LoVo (cell line): ENCODE measurements around the gene CBX5.

ENCODE experiments used
- DNase-seq: peaks from one replicate; pipeline ENCODE4 v3.0.0-alpha.2; 2016; ENCODE audit warnings: low spot score

Gene CBX5

GRCh38 chr12:54225666-54226065 is 54.3 kb downstream of the CBX5 start:
- no peak for DNase-seq

DNA sequence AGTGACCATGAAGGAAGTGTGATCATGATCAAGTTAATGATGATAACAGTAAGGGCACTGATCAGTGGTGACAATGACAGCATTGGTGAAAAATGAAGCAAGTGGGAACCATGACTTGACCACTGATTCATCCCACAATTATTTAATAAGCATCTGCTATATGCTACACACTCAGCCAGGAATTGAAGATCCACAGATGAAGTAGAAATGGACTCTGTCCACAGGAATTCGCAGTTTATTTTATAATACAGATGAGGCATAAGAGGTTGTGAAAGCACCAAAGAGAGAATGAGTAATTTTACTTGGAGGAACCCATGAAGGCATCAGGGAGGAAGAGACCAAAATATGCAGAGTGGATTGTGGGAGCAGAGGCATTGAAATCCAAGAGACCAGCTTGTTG is 57.3 kb downstream of the CBX5 start:
- DNase-seq: peak; percentile 30

DNA sequence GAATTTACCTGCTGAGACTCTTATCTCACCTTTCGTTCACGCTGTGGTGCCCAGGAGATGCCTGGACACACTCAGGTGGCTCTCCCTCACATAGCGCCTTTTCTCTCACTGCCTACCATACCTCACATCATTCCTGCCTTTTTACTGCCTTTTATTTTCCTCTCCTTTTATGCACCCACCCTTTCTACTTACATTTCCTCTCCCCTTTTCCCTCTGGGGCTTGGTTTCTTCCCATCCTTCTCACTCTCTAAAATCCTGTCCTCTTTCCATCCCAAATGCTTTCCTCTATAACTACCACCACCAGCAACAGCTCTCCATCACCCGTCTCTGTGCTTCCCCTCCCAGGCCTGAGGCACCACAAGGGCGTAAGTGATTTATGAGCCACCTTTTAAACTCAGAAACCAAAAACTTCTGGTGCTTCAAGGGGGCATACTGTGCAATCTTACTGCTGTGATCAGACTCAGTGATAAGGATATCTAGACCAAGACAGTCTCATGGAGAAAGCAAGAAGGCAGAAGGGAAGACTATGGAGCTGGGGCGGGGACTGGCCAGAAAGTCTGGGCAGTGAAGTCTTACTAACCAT is 58.4 kb downstream of the CBX5 start:
- DNase-seq: no peak

- DNase-seq: no peak
Observed at GRCh38 chr12:54220567-54220966, 59.4 kb downstream of the CBX5 start.

DNA sequence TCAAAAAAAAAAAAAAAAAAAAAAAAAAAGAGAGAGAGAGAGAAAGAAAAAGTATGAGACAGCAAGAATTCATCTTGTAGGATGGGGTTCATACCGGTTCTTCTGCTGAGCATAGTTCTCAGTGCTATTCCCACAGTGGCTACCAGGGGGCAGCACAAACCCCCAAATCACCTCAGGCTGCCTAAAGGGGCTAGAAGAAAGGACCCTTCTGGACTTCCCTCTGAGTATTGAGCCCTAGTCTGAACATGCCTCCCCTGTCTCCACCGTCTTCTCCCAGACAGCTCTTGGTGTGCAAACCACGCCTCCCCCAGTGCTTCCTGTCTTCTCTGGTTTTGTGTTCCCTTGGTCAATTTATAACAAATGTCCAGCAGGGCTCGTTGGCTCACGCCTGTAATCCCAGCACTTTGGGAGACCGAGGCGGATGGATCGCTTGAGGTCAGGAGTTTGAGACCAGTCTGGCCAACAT is 59.8 kb downstream of the CBX5 start:
- peak; percentile 79 for DNase-seq

DNA sequence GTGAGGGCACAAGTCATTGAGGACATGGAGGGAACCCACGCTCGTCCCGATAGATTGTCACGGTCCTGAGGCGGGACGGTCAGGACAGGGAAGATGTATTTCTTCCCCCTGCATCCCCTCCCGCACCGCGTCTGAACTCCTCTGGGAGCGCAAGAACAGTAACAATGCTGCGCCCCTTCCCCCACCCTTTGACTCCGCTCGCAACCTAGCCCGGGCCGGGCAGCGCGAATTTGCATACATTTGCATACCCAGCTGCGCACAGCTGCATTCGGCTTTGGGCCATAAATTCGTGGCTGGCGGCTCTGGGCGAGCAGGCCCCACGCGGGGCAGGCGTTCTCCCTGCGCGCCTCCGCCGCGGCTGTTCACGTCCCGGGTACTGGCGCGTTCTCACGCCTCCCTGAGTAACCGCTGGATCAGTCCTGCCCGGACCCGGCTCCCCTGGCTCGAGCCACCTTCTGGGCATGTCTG is 62.1 kb downstream of the CBX5 start:
- no peak for DNase-seq

DNA sequence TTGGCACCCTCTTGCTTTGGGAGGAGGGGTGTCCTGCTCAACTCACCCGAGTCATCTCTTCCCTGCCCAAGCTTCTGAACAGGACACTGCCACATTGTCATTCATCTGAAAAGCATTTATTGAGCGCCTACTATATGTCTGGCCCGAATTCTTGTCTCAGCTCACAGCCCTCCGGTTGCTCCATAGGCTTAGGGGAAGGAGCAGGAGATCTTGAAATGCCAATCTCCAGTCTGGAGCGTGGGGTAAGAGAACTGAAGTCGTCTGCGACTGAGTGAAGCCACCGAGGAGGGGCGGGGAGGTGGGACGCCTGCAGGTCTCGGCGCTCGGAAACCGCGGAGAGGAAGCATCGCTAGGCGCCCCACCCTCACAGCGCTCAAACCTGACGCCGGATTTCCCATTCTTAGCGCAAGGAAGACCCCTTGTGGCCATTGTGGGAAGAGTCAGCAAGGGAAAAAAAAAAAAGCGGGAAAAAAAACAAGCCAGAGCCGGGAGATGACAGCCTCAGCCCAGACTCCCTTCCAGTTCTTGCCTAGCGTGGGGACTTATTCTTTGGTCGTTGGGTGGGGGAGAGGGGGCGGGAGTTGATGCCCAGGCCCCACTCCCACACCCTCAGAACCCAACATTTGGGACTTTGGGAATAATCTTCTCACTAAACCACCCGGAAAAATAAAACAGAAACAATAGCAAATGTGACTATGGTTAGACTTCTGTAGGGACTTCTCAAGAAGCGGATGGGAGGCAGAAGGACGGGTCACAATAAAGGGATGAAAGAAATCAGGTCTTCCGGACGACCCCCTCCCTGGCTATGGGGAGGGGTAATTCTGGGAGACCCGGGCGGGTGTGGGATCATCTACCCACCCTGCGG is 62.9 kb downstream of the CBX5 start:
- DNase-seq: peak; percentile 88

- no peak for DNase-seq
Observed at GRCh38 chr12:54215989-54216796, 63.7 kb downstream of the CBX5 start.

- DNase-seq: peak; percentile 98
Observed at GRCh38 chr12:54214553-54215406, 65.1 kb downstream of the CBX5 start.

DNA sequence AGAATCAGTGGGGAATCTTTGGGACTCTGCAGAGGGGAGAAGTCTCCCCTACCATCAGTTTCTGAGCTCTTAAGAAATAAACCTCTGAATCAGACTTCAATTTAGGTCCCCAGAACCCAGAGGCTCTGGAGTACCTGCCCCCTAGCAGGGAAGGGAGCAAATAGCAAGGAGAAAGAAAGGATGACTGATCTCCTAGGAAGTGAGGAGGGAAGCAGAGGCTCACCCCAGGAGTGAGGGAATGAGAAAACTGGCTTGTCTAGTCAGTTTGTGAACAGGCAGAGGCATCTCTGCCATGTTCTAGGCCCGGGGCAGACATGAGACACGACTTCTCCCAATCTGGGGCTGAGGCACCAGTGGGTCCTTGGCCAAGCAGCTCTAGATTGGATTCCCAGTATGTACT is 66.8 kb downstream of the CBX5 start:
- DNase-seq: no peak

GRCh38 chr12:54211920-54212319 is 68.0 kb downstream of the CBX5 start:
- no peak for DNase-seq

DNA sequence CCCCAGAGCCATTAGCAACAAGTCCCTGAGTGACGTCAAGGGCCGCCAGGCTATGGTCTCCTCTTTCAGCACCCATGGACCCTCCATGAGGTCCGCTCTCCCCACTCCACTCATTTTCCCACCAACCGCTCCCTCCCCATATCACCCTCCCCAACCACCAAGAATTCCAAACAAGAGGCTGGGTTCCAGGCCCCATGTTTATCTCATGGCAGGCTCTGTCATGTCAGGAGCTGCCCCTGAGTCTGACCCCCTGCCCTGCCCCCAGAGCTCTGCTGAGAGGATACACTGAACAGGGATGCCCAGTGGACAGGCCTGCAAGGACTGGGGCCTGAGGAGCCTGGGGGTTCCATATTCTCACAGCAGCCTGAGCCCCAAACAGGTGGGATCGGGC is 69.5 kb downstream of the CBX5 start:
- no peak for DNase-seq

DNA sequence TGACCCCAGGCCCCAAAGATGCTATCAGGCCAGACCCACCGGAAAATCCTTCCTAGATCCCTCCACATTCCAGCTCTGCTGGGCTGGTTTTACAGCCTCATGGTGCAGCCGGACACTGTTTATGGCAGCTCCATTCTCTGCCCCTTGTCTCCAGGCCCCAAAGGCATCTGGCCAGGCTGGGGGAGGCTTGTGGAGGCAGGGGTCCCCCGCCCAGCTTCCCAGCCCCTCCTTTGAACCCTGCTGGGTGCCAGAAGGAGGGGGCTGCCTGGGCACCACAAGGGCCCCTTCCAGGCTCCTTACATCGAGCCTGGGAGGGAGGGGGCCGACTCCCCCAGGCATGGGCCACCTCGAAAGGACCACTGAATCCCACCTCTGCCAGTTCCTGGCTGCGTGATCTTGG is 71.3 kb downstream of the CBX5 start:
- DNase-seq: no peak

- DNase-seq: peak; percentile 85
Observed at GRCh38 chr12:54207539-54208294, 72.2 kb downstream of the CBX5 start.

DNA sequence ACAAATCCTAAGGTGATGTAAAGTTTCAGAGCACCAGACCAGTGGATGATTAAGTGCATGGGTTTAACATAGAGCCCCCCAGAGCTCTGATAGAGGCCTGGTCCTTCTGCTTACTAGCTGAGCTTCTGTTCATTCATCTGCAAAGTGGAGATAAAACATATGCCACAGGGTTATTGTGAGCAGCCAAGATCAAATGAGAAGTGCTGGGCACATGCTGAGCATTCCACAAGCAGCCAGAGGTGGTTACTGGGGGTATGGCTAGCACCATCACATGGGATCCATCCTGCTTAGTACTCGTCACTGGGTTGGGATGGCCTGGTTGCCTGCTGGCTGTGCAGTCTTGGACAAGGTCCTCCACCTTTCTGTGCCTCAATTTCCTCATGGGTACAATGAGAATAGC is 73.1 kb downstream of the CBX5 start:
- no peak for DNase-seq

DNA sequence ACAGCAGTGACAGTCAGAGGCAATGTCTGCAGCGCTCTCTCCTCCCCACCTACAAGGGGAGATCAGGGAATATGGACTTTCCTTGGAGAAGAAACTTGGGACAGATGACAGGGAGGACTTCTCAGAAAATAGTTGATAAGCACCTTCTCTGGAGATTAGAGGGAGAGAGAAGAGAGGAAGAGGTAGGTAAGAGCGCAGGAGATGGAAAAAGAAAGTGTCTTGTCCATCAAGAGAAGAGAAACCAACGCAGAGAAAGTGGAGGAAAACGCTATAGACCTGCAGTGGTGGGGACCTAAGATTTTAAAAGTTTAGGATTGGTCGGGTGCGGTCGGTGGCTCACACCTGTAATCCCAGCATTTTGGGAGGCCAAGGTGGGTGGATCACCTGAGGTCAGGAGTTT is 75.6 kb downstream of the CBX5 start:
- DNase-seq: no peak

GRCh38 chr12:54201001-54201794 is 78.7 kb downstream of the CBX5 start:
- DNase-seq: peak; percentile 86

GRCh38 chr12:54200412-54200811 is 79.5 kb downstream of the CBX5 start:
- DNase-seq: no peak

GRCh38 chr12:54199917-54200316 is 80.0 kb downstream of the CBX5 start:
- no peak for DNase-seq

DNA sequence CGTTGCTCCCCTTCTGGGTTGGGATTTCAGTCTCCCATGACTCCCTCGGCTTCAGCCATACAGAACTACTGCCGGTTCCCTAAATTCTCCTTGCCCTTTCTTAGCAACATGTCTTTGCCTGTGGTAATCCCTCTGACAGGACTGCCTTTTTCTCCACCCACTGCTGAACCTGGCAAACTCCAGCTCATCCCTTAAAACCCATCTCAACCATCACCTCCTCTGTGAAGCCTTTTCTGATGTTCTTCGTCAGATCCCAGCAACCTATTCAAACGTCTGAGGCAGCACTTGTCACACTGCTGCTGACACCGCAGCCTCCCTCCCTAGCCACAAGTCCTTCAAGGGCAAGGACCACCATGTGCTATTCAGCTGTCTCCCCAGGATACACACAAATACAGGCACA is 80.9 kb downstream of the CBX5 start:
- no peak for DNase-seq
